Stimulated activated naive CD8-positive, alpha-beta T cell treated with anti-CD3 and anti-CD28 coated beads, Interleukin-15, Interleukin-2, amounts not matched to agents 100 U/mL and 50 U/mL, for 24 hours (primary cell): Measurements from ENCODE around the gene COL15A1.
A peak's percentile ranks its signal among the peaks of the same experiment; 100 is the strongest.
"Not testable (repeated sequence)": the region's sequence is repeated elsewhere in the genome, so short reads cannot be mapped to it uniquely, and the experiment has no call there.

ENCODE experiments used
- ATAC-seq: fragments of 150-1000 bp; cut with Tn5 transposase; one replicate; pipeline ENCODE4 v1.10.0; 2021
- DNase-seq: peaks from one replicate; pipeline ENCODE4 v3.0.0; 2021

The COL15A1 gene

DNA sequence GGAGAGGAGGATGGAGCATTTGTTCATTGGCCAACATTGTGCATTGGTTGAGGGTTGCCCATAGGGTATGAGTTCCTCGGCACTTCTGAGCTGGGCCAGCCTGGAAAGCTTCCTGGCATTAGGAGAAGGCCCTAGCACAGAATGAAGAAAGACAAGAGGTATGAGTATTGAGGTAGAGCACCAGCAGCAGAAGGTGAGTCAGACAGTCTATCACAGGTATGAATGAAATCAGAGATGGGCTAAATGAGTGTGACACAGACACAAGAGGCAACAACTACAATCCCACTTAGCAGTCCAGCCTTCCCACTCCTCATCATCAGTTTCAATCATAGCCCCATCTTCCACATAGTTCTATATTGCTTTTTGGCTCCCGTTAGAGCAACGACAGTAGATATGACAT lies 135.8 kb downstream of the COL15A1 start:
- ATAC-seq (no peak), DNase-seq (no peak)

DNA sequence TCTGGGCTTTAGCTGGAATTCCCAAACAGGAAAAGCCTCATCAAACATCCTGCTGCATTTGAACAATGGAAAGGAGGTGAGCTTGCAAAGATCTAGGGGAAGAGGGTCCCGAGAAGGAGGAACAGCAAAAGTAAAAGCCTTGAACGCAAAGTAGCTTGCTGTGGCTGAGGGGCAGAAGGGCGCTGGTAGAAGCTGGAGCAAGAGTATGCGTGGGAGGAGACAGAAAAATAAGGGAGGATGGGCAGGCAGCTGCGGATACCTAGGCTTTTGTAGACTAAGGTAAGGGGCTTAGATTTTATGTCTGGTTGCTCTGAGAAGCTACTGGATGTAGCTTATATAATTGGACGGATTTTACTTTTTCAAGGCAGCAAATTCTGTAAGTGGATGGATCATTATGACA lies 139.3 kb downstream of the COL15A1 start:
- DNase-seq (no peak), ATAC-seq (no peak)

DNA sequence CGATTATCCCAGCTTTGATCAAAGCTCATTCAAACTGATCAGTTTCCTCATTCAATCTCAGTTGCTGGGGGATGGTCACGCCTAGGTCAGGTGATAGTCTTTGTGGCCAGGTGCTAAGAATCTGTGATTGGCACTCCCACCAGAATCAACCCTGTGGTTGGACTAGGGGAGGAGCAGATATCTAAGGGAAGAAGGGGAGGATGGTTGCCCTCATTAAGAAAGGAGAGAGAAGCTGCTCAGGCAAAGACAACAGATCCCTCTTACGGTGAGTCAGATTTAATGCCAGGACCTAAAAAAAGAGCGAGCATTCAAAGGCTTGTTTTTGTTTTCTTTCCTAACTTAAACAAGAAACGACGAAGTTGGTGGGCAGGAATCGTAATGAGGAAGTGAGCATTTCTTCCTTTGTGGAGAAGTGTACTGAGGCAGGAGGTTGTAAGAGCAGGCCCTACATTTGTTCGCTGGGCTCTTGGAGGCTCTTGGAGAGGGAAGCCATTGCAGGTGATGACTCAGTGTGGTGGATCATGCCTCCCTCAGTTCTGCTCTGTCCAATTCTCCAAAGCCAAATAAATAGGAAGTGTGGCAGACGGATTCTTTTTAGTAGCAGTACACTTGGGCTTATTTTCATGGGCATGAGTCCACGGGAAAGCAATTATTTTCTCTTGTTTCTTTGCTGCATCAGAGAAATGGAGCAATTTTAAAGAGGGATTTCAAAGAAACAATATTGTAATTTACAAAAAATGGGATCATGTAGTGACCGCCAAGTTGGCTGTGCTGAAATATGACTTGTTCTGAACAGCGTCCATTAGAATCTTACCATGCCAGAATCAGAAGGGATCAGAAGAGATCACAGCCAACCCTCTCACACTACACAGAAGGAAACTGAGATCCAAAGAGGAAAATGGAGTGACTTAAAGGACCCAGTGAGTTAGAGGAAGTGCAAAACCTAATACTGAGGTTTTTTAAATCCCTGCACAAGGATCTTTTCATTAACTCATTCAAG lies 142.5 kb downstream of the COL15A1 start:
- ATAC-seq (no peak), DNase-seq (no peak)

DNA sequence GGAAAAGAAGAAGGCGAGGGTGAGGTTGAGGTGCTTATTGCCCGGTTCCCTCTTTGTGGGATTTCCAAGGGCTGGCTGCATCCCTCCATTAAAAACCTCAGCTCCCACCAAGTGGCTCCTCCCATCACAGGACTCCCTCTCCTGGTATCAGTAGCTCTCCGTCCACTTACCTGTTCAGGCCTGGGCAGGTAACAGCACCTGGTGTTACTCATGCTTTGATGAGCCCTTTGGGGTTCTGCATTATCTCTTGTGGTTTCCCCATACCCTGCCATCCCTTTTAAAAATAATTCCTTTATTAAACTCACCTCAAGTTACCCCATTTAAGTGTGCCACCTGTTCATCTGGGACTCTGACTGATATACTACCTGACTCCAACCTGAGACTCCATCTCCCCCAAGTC lies 143.8 kb downstream of the COL15A1 start:
- no peak for ATAC-seq
- no peak for DNase-seq

DNA sequence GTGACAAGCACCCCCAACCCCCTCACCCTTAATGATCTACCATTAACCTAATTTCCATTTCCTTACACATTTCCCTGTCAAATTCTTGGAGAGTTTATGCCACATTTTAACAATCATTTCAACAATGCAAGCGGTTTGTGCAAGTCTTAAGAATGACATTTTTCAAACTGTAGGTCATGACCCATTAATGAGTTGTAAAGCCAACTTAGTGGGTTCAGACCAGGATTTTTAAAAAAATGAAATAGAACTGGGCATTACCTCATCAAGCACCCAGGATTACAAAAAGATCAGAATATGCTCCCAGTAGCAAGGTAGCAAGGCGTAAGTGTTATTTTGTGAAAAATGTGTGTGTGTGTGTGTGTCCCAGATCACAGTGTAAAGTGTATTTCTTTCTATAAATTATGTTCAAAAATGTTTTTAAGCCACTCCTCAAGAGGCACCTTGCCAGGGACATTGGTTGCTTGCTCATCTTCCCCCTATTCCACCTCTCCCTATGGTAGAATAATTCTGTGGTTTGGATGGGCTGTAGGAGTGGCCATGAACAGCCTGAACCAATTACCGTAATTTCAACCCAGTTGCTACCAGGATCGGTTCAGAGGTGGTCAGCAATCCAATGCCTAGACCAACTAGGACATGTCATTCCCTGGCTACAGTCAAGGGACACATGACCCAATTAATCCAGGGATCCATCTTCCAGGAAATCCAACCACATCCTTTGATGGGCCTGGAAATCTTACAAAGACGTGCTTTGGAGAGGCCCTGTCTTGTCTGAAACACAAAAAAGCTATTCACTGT lies 146.8 kb downstream of the COL15A1 start:
- ATAC-seq = no peak
- no peak for DNase-seq

DNA sequence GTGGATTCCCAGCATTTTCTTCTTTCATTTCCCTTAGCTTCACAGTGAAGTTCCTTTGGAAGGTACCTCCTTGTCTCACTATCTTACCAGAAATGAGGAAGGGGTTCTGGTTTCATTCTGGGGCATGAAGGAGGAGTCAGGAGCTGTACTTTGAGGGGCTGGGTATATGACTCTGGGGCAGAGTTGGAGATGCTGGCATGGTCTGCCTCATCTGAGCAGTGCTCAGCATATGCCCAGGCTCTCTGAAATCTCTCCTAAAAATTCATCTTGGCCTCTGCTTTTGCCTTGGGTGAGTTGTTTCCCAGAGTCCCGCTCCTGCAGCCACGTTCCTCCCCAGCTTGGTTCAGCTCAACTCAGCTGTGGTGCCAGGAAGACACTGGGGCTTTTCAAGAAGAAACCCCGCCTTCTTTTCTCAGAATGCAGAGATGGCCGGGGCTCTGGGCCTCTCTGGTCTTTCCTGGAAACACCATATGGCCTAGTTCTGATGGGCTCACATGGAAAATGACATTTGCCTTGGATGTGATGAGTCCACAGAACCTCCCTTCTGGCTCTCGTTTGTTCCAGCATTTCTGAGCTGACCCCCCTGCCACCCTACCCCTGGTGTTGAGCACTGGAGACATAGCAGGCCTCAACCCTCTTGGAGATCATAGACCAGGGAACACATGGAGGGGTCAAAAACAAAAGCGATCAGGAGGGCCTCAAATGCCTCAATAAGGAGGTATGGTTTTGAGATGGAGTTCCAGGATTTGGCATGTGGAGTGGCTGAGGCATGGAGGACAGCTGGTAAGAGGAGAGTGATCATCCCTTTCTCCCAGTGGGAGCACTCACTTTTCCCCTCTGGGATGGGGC lies 149.2 kb downstream of the COL15A1 start:
- ATAC-seq = peak; percentile 72

DNA sequence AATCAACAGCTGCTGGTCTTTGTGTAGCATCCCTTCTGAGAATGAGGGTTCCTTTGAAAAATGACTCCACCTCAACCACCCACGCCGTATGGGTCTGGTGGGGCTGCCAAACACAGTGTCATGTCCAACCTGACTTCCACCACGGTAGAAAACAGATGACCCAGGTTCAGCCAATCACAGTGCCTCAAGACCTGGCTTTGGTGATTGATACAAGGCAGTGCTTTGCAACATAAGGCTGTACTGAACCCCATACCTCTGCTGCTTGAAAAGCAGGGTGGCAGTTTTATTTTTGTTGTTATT lies 149.7 kb downstream of the COL15A1 start:
- DNase-seq = peak; percentile 35
- ATAC-seq = peak; percentile 65

More for the DNA sequence above, 149.2 kb downstream of the COL15A1 start:
- peak; percentile 44 for DNase-seq

DNA sequence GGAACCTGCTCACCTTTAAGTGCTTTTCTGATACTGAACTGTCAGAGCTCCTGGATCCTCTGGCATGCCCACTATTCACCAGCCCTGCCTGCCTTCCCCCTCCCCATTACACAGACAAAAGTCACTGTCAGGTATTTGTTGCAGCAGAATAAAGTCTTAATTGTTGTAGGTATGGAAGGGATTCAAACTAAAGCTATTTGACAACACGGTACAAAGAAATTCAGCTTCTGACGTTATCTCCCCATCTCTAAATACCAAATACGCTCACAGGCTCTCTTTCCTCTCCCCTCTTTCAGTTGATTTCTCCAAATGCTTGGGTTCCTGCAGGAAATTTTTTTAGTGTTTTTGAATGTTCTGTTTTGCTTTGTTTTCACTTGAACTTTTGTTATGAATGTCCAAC lies 151.9 kb downstream of the COL15A1 start:
- no peak for DNase-seq
- no peak for ATAC-seq

DNA sequence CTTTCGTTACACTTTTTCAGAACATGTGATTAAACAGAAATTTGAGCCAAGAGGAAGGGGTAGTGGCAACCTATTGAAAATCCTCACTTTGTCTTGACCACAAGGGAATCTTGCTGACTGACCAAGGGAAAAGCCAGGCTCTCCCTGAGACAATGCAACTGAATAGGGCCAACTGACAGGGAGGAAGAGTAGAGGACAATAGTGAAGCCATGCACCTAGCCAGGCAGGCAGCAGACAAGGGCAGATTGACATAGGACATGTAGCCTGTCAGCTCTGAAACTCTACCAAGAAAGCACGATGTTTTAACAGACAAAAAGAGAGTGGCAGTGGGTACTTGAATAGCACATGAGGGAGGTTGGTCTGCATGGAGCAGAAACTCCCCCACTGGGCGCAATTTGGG lies 152.7 kb downstream of the COL15A1 start:
- DNase-seq (no peak), ATAC-seq (no peak)

DNA sequence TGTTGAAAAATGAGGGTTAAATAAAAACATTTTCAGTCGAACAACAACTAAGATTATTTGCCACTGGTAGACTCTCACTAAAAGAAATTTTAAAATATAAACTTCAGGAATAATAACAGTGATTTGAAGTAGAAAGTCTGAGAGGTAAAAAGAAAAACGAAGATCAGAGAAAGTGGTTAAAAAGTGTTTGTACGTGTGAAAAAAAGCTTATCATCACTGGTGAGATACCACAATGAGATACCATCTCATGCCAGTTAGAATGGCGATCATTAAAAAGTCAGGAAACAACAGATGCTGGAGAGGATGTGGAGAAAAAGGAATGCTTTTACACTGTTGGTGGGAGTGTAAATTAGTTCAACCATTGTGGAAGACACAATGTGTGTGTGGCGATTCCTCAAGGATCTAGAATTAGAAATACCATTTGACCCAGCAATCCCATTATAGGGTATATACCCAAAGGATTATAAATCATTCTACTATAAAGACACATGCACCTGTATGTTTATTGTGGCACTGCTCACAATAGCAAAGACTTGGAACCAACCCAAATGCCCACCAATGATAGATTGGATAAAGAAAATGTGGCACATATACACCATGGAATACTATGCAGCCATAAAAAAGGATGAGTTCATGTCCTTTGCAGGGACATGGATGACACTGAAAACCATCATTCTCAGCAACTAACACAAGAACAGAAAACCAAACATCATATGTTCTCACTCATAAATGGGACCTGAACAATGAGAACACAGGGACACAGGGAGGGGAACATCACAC lies 156.3 kb downstream of the COL15A1 start:
- not testable (repeated sequence) for DNase-seq, ATAC-seq

DNA sequence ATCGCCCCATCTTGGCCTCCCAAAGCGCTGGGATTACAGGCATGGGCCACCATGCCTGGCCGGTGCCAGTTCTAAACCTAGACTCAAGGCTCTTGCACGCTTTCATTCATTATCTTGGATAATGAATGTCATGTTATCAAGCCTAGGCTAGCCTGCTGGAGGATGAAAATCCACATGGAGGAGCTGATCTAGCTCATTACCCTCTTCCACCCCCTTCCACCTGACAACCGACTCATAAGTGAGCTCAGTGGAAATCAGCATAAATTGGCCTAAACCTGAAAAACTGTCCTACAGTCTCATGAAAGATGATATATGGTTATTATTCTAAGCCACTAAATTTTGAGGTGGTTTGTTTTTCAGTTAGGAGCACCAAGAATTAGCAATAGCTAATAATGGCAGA lies 157.6 kb downstream of the COL15A1 start:
- ATAC-seq (no peak), DNase-seq (no peak)

DNA sequence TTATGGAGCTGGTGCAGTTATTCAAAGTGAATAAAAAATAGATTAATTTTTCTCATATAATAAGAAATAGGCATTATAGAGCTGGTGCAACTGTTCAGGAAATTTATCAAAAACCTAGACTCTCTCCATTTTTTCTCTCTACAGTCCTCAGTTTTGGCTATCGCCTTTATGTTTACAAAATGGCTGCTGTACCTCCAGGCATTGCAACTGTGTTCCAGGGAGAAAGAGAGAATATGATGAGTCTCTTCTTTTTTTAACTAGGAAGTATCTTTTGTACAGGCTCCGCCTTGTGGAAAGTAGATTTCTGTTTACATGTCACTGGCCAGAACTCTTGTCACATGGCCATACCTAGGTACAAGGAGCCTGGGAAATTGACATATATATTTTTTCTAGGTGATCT lies 158.1 kb downstream of the COL15A1 start:
- DNase-seq = no peak
- ATAC-seq = no peak

DNA sequence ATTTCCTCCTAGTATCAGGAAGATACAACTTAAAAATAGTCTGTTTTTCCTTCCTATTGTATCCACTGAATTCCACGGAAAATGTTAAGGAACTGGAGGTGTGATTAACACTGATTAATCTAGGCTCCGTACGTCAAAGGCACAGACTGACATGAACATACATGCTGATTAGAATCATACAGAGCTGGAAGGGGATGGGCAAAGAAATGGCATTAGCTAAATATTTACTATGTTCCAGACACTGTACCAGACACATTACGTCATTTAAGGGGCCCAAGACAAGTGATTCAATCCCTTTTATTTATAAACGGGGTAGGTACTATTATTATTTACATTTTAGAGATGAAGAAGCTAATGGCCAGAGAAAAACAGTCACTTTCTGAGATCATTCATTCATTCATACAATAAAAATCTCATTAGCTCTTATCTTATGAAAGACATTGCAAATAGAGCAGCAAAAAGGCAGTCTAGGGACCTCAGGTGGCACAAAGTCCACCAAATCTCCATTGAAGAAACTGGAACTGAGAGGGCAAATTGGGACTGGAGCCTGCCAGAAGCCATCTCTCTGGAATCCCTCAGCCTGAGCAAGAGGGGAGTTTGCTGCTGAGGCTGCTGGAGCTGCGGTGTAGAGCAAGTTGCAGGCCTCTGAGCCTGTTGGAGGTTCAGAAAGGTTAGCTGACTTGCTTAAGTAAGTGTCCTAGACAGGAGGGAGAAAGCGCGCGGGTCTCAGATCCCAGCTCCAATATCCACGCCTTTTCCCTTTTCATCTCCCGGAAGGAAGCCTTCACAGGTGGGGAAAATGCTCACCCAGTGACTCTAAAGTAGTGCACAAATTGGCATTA lies 159.6 kb downstream of the COL15A1 start:
- DNase-seq = no peak
- no peak for ATAC-seq

DNA sequence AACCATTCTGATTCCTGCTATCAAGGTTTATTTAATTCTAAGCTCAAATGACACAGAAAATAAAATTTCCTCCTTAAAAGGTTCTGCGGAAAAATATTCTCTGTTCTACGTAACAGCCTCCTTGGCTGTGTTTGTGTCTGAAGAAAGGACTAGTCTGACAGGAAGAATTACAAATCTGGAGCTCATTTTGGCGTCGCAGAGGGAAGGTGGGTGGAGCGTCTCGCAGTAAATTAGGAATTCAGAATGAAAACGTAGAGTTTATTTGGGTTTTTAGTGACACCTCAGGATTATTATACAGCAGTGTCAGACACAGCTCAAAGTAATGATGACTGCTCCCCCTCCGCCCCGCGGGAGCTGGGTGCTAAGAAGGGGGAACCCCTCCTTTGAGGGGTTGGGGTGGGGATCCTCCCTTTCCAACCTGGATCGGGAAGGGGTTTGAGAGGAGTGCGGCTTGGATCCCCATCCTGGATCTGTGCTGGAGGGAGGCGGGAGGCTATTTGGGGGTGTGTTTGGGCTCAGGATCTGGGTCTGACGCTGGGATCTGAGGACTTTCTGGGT lies 160.3 kb downstream of the COL15A1 start:
- no peak for ATAC-seq
- DNase-seq = peak; percentile 26

DNA sequence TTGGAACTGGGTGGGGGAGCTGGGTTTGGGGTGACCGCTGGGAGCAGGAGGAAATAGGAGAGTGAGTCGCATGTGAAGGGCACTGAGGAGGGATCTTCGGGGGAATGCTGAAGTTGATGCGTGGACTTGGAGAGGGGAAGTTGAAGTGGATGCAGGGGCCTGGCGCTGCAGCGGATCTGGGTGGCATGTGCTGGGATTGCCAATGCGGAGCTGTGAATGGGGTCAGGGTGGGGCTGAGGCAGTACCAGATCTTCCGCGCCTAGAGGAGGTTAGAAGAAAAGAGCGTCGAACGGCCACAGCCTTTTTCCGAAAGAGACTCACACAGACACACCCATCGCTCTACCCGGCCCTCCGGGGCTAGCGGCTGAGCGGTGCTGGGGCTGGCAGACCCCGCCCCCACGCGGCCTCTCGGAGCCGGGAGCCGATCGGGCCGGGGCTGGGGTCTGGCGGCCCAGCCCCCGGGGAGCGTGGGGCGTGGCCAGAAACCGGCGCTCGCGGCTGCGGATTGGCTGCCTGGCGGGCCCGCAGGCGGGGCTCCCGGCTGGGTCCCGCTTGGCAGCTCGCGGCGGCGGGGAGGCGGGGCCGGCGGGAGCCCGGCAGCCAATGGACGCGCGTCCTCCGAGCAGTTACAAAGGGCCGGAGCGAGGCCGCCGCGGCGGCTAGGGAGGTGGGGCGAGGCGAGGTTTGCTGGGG lies 160.9 kb downstream of the COL15A1 start, which contains the start of gene TGFBR1:
Gene TGFBR1, plus strand, starts transcription at position 655 of the 693 bp plus-strand sequence. CDS start 93 bp downstream, outside the sequence.
- DNase-seq = peak; percentile 94
- peak; percentile 93 for ATAC-seq

DNA sequence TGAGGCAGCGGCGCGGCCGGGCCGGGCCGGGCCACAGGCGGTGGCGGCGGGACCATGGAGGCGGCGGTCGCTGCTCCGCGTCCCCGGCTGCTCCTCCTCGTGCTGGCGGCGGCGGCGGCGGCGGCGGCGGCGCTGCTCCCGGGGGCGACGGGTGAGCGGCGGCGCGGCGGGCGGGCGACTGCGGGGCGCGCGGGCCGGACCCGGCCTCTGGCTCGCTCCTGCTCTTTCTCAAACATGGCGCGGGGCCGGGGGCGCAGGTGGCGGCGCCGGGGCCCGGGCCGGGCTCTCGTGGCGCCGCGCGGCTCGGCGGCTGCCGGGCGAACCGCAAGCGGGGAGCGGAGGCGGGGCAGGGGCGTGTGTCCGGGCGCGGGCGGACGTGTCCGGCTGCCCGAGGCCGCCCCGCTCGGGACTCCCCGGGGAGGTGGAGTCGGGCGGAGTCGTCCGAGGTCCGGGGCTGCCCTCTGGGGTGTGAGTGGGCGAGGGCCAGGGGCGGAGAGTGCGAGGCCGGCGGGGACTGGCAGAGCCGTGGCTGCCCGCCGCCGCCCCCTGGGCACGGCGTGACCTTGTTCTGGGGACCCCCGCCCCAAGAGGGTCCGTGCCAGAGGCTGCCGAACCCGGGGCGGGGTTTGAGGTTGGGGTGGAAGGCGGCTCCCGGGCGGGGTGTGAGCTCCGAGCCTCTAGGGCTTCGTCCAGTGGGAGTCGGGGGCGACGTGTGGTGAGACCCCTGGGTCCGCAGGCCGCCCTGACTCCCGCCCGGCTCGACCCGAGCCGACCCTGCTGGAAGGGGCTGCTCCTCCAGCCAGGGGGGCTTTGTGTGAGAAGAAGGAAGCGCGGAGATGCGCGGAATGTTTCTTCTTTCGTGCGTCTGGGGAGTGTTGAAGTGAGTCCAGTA lies 161.7 kb downstream of the COL15A1 start:
- DNase-seq = peak; percentile 67

DNA sequence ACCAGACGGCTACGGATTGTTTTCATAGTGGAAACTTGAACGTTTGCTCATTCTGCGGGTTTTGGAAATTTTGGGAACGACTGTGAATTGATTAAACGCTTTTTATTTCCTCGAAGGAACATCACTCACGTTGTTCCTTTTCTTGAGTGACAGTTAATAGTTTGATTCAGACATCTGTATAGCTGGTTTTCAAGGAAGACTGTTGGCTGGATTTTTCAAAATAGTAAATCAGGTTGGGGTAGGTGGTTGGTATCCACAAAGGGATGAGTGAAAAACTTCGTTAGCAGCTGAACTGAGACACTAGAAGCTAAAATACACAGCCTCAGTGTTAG lies 162.3 kb downstream of the COL15A1 start:
- ATAC-seq = no peak

More for the DNA sequence above, 161.7 kb downstream of the COL15A1 start:
- peak; percentile 8 for ATAC-seq

DNA sequence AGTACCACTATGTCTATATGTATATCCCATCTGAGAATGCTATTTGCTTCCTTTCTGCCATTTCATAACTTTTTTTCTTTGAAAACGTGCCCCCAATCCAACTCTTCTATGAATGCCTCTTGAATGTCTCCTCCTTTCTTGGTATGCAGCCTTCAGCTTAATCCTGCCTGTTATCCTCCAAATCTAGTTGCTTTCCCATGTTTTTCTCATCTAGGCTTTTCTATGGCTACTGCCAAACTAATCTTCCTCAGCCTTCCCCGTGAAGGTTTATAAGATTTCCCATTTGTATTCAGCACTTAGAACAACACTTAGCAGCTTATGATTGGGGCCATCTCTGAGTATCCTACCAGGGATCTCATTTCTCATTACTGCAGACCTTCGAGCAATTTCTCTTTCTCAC lies 163.7 kb downstream of the COL15A1 start:
- DNase-seq (no peak), ATAC-seq (no peak)

More for the DNA sequence above, 162.3 kb downstream of the COL15A1 start:
- no peak for DNase-seq
